ENCODE results near the gene DCDC2B. TPM values are rescaled to one million over a fixed set of nuclear protein-coding genes. Genes with fewer than 3 reads are reported as not detected.

The DCDC2B gene
- total and polyA plus RNA-seq, 9 of the 15 experiments (the other 6 are each of a cell fraction or from before 2014, with no cell fraction given), result not detected

DNA sequence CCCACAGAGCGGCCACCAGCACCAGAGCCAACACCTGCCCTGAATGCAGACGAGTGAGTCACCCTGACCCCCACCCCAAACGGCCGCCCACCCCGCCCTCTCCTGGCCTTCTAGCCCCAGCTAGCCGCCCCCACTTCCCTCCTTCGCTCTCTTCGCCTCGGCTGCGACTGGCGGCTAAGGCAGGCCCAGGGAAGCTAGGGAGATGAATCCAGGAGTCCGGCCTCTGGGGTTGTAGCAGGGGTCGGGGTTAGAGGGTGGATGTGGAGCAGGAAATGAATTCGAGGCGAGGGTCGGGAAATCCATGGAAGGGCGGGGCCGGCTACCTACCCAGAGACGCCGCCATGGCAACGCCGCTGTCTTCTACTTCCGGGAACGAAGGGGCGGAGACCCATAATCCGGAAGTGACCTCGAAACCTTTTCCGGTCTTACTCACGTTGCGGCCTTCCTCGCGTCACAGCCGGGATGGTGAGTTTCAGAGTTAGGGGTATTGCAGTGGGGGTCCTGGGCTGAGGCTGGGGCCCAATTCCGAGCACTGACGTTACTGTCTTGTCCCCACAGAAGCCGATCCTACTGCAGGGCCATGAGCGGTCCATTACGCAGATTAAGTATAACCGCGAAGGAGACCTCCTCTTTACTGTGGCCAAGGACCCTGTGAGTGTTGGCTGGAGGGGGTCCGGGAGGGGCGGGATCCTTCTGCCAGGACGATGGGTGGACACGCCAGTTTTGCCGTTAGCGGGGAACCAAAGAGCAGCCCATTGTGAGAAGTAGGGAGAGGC, 13.3 kb downstream of the DCDC2B start, which contains the start of the genes EIF3I and TMEM234:
TSS of gene EIF3I (plus strand) at position 428 of the 776 bp plus-strand sequence. CDS start at position 463, 35 bp downstream.
TSS of gene TMEM234 (minus strand) at position 374 of the 776 bp plus-strand sequence. CDS start at position 343, 31 bp downstream.
- DNase-seq (ENCODE audit: extremely low read depth in 1 of 4, low spot score in 3 of 4), result peak; percentile 93 to 98 (median 96)
- ChIA-PET CTCF (ENCODE audit: low intra/inter-chr PET ratio) (no interaction called here), POLR2A (interaction anchor here (0.7 to 1.9 kb wide), 3 partner anchors 11 to 43 kb away, joined by 3 to 14 read pairs (median 3); partner anchors contain the start of genes DCDC2B and TXLNA)
- Histone ChIP-seq H4K20me1 (replicated peaks; ENCODE audit: control insufficient read depth, insufficient read depth, low read length) (no peaks in the 10 kb centered on the region), H3K4me2 (ENCODE audit: insufficient read depth, low read length) (peak within 1 kb of the TSS; percentile 98), H3K27ac (ENCODE audit: extremely low read depth, low read depth, low read length) (peak within 1 kb of the TSS; percentile 90), H2AFZ (ENCODE audit: low read depth, low read length) (peak within 1 kb of the TSS; percentile 90), H3K4me3 (peak within 1 kb of the TSS; percentile 80), H3K9me1 (ENCODE audit: control insufficient read depth, insufficient read depth, low read length) (no peaks in the 10 kb centered on the region), H3K36me3 (ENCODE audit: control insufficient read depth, insufficient read depth, low read length) (peaks cover 50% of the 10 kb centered on the region), H3K9me3 (replicated peaks; ENCODE audit: control insufficient read depth, insufficient read depth, low read depth, low read length) (no peaks in the 10 kb centered on the region), H3K27me3 (ENCODE audit: control insufficient read depth in 2 of 2, insufficient read depth in 2 of 2, low read length in 2 of 2) (no peaks in the 10 kb centered on the region), H3K79me2 (ENCODE audit: control insufficient read depth, insufficient read depth, low read length) (peaks cover 49% of the 10 kb centered on the region), H3K9ac (ENCODE audit: insufficient read depth in 1 of 2, low read depth in 2 of 2, low read length in 2 of 2) (peak within 1 kb of the TSS; percentile 94 to 96), H3K4me1 (replicated peaks in 1 of 2; ENCODE audit: control insufficient read depth in 2 of 2, insufficient read depth in 2 of 2, low read length in 2 of 2) (peaks cover 19 to 22% of the 10 kb centered on the region in 2 experiments; a peak in 4 of 5 replicates)
- WGBS (ENCODE audit: insufficient coverage, low coverage, missing lambda C conversion rate), result under 1% methylated on average over 46 of the region's 46 CpGs
- intact Hi-C loops (cut with micrococcal nuclease) (loop anchor here (2.0 kb wide), 1 partner anchor 95 kb away; no protein-coding TSS in a partner anchor), in situ Hi-C loops (cut with MboI) (no loop called here)
- FAIRE-seq, result peak; percentile 94
- TSS peak; percentile 70 for BruUV-seq (replicated peaks)
- peak; percentile 95 for ATAC-seq
- no peak for TF ChIP-seq NONO (IDR thresholded peaks at IDR 0.05; ENCODE audit: low read depth in 2 of 2, low read length in 1 of 2)
- no peak for TF ChIP-seq TFE3 (CRISPR knock-in tag; IDR thresholded peaks at IDR 0.05)
- no peak for TF ChIP-seq ZNF41 (CRISPR knock-in tag; conservative IDR thresholded peaks at IDR 0.05)
- TF ChIP-seq PRMT5 (CRISPR knock-in tag; IDR thresholded peaks at IDR 0.05), result no peak
- TF ChIP-seq BMI1 (IDR thresholded peaks at IDR 0.05; ENCODE audit: low read length), result peak; percentile 96
- TF ChIP-seq PHF8 (IDR thresholded peaks at IDR 0.05; ENCODE audit: borderline replicate concordance, low read length), result peak; percentile 94
- no peak for TF ChIP-seq HNRNPK (IDR thresholded peaks at IDR 0.05; ENCODE audit: low read depth, low read length, poor library complexity, severe bottlenecking)
- peak; percentile 59; the same call in 1 of the 2 replicates for TF ChIP-seq L3MBTL2 (IDR thresholded peaks at IDR 0.05)
- no peak for TF ChIP-seq RBM15 (IDR thresholded peaks at IDR 0.05; ENCODE audit: insufficient read depth, low read length)
- TF ChIP-seq ZNF316 (IDR thresholded peaks at IDR 0.05), result no peak
- no peak for TF ChIP-seq ZBTB26 (CRISPR knock-in tag; IDR thresholded peaks at IDR 0.05)
- no peak for TF ChIP-seq BCOR (IDR thresholded peaks at IDR 0.05)
- no peak for TF ChIP-seq POLR3A (IDR thresholded peaks at IDR 0.05; ENCODE audit: borderline replicate concordance, extremely low read depth, insufficient read depth, insufficient read length)
- TF ChIP-seq PCBP1 (IDR thresholded peaks at IDR 0.05; ENCODE audit: low read depth, low read length, poor library complexity, severe bottlenecking), result no peak
- TF ChIP-seq PTRF (tag; IDR thresholded peaks at IDR 0.05), result no peak
- TF ChIP-seq ZNF165 (CRISPR knock-in tag; IDR thresholded peaks at IDR 0.05; ENCODE audit: borderline replicate concordance), result no peak
- no peak for TF ChIP-seq SNIP1 (IDR thresholded peaks at IDR 0.05; ENCODE audit: low read depth)
- no peak for TF ChIP-seq CBX2 (IDR thresholded peaks at IDR 0.05; ENCODE audit: insufficient read depth, low read length, poor library complexity, severe bottlenecking)
- no peak for TF ChIP-seq MEF2A (IDR thresholded peaks at IDR 0.05; ENCODE audit: control insufficient read depth, low read depth, low read length)

Data from K562 (cell line).